ENCODE results near the gene BCAT1. TPM values are rescaled to one million over a fixed set of nuclear protein-coding genes. Genes with fewer than 3 reads are reported as not detected.

BCAT1 gene
- total and polyA plus RNA-seq, 11 donors = 0.57 to 28.9 (median 3.5) TPM

DNA sequence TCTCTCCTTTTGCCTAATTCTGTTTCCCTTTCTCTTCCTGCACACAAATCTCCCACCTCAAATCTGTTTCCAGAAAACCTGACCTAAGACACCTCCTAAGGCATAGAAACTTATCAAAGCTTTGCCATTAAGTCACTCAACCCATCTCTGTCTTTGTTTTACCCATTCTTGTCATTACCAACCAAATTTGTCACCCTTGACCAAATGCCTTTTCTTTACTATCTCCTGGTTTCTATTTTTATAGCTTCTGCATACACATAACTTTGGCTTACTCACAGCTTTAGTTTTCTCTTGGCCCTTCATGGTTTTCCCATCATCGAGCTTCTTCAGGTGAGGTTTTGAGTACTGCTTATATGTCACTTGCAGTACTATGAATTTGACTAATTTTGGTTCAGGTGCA is 184.2 kb downstream of the BCAT1 start:
- no peak for TF ChIP-seq POLR2A (IDR thresholded peaks at IDR 0.05)
- TF ChIP-seq, protein P1, sequence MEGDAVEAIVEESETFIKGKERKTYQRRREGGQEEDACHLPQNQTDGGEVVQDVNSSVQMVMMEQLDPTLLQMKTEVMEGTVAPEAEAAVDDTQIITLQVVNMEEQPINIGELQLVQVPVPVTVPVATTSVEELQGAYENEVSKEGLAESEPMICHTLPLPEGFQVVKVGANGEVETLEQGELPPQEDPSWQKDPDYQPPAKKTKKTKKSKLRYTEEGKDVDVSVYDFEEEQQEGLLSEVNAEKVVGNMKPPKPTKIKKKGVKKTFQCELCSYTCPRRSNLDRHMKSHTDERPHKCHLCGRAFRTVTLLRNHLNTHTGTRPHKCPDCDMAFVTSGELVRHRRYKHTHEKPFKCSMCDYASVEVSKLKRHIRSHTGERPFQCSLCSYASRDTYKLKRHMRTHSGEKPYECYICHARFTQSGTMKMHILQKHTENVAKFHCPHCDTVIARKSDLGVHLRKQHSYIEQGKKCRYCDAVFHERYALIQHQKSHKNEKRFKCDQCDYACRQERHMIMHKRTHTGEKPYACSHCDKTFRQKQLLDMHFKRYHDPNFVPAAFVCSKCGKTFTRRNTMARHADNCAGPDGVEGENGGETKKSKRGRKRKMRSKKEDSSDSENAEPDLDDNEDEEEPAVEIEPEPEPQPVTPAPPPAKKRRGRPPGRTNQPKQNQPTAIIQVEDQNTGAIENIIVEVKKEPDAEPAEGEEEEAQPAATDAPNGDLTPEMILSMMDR (IDR thresholded peaks at IDR 0.05) = no peak
- DNase-seq (no peak), ATAC-seq (no peak)
- Histone ChIP-seq H3K4me3 (no peak overlapping the region), H3K4me1 (no peaks in the 10 kb centered on the region), H3K36me3 (no peaks in the 10 kb centered on the region), H3K9me3 (peaks cover 0 to 16% (median 4%) of the 10 kb centered on the region in 12 donors), H3K27me3 (no peaks in the 10 kb centered on the region), H3K27ac (no peak overlapping the region)
- intact Hi-C loops (cut with DNase I) = no loop called here
- WGBS, 4 donors = 89 to 95% (median 90%) methylated on average over 1 of the region's 1 CpG

- Histone ChIP-seq H3K4me3 (no peak overlapping the region), H3K27me3 (no peaks in the 10 kb centered on the region), H3K4me1 (no peaks in the 10 kb centered on the region), H3K27ac (no peak overlapping the region), H3K9me3 (no peaks in the 10 kb centered on the region), H3K36me3 (no peaks in the 10 kb centered on the region)
- intact Hi-C loops (cut with DNase I) = no loop called here
- no peak for DNase-seq
- no peak for ATAC-seq
- 64 to 77% (median 69%) methylated on average over 5 of the region's 5 CpGs for WGBS, 4 donors
- TF ChIP-seq, protein P1 (IDR thresholded peaks at IDR 0.05) = no peak
- no peak for TF ChIP-seq POLR2A (IDR thresholded peaks at IDR 0.05)
Measured at GRCh38 chr12:24760606-24761378, 188.1 kb downstream of the BCAT1 start.

- Histone ChIP-seq H3K27me3 (no peaks in the 10 kb centered on the region), H3K36me3 (no peaks in the 10 kb centered on the region), H3K9me3 (no peaks in the 10 kb centered on the region), H3K4me3 (no peak overlapping the region), H3K27ac (no peak overlapping the region), H3K4me1 (no peaks in the 10 kb centered on the region)
- TF ChIP-seq POLR2A (IDR thresholded peaks at IDR 0.05) = no peak
- TF ChIP-seq, protein P1 (IDR thresholded peaks at IDR 0.05) = no peak
- 72 to 83% (median 81%) methylated on average over 1 of the region's 1 CpG for WGBS, 4 donors
- ATAC-seq (no peak), DNase-seq (no peak)
- intact Hi-C loops (cut with DNase I) = no loop called here
Measured at GRCh38 chr12:24760162-24760561, 188.7 kb downstream of the BCAT1 start.

Other genes starting within 250 kb of the BCAT1 start
- gene DNAI7, start 246.1 kb upstream of the BCAT1 start, total RNA-seq = 1 to 10 TPM in 2 of 9 donors, under 1 TPM in 6, not detected in 1; 0.36 to 1.9 (median 0.85) TPM
- gene DNAI7, start 246.1 kb upstream of the BCAT1 start, polyA plus RNA-seq = under 1 TPM; 0.10 to 0.23 TPM
- gene ETFRF1, start 246.1 kb upstream of the BCAT1 start, total RNA-seq = 10 to 100 TPM; 38.7 to 83.8 (median 52.3) TPM
- 10 to 100 TPM; 31.4 to 41.0 TPM for gene ETFRF1, start 246.1 kb upstream of the BCAT1 start, polyA plus RNA-seq